ENCODE data around the gene COX8A. TPM values are rescaled to one million over a fixed set of nuclear protein-coding genes. Genes with fewer than 3 reads are reported as not detected.

The COX8A gene
- total and polyA plus RNA-seq, 2 of the 8 experiments (the other 6 are each of a cell fraction or from before 2014, with no cell fraction given), result 365 to 1,720 TPM

DNA sequence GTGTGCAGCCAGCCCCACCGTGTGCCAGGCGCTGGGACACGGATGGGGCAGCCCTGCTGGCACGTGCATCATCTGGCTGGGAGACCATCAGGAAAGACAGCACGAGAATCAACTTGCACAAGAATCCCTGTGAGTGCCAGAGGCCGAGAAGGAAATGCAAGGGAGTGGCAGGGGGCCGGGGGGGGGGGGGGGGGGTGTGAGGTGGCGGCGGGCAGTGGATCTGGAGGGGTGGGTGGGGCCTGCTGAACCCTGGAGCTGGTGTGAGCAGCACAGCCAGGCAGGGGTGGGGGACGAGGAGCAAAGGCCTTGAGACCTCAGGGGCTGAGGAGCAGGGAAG, 47.3 kb downstream of the COX8A start:
- peaks cover 0 to 16% (median 12%) of the 10 kb centered on the region in 4 experiments; a peak in 5 of 7 replicates for H3K27me3 ChIP-seq (replicated peaks in 1 of 4; ENCODE audit: control insufficient read depth in 3 of 4, extremely low read depth in 1 of 4, insufficient read depth in 3 of 4, low read length in 3 of 4)
- no peaks in the 10 kb centered on the region for H3K79me2 ChIP-seq (ENCODE audit: control insufficient read depth in 1 of 2, insufficient read depth in 2 of 2, low read length in 2 of 2)
- peak overlapping the region; percentile 87 for H3K18ac ChIP-seq (ENCODE audit: extremely low read depth, low read length)
- H3K23ac ChIP-seq (ENCODE audit: insufficient read length), result no peak overlapping the region
- no peak overlapping the region for H3K14ac ChIP-seq (ENCODE audit: insufficient read length)
- peak overlapping the region; percentile 47 for H2BK120ac ChIP-seq (replicated peaks; ENCODE audit: low read depth, low read length)
- no peaks in the 10 kb centered on the region; the same call in 1 of the 2 replicates for H3K79me1 ChIP-seq (ENCODE audit: low read depth, low read length)
- no peaks in the 10 kb centered on the region for H3K9me3 ChIP-seq (ENCODE audit: insufficient read depth in 2 of 2, low read depth in 1 of 2, low read length in 1 of 2)
- H2AFZ ChIP-seq (ENCODE audit: low read length), result no peak overlapping the region
- peaks cover 0 to 4% of the 10 kb centered on the region in 2 experiments for H4K20me1 ChIP-seq (replicated peaks in 1 of 2; ENCODE audit: control insufficient read depth in 1 of 2, insufficient read depth in 2 of 2, low read length in 2 of 2)
- H4K8ac ChIP-seq (ENCODE audit: extremely low read depth, insufficient read depth, low read length), result no peak overlapping the region
- no peaks in the 10 kb centered on the region for H3K36me3 ChIP-seq (ENCODE audit: control insufficient read depth in 2 of 4, insufficient read depth in 4 of 4, low read length in 3 of 4)
- 6% methylated on average over 6 of the region's 10 CpGs; no CpG with 5 or more reads in 1 of the 2 experiments for WGBS, 2 experiments (ENCODE audit: extremely low coverage in 1 of 2, insufficient coverage in 1 of 2, insufficient read length in 1 of 2, insufficient replicate concordance in 2 of 2, low coverage in 1 of 2, low lambda C conversion rate in 2 of 2, missing lambda C conversion rate in 1 of 2)
- DNase-seq (ENCODE audit: low read depth in 1 of 2, low spot score in 2 of 2) (no peak), FAIRE-seq (no peak)
- H2BK20ac ChIP-seq (ENCODE audit: low read length), result peak overlapping the region; percentile 61; the same call in 1 of the 2 replicates
- H3K9ac ChIP-seq (replicated peaks in 1 of 4; ENCODE audit: extremely low read depth in 1 of 4, low read depth in 3 of 4, low read length in 3 of 4), result no peak overlapping the region
- no peak overlapping the region for H3K56ac ChIP-seq (replicated peaks; ENCODE audit: insufficient read length, low read depth, low read length)
- no peak overlapping the region for H2AK5ac ChIP-seq (ENCODE audit: low read depth, low read length)
- ChIA-PET CTCF (ENCODE audit: partially characterized antibody) (interaction anchor here (0.8 to 4.2 kb wide), 5 partner anchors 10 to 128 kb away, joined by 3 to 21 read pairs (median 5); no protein-coding TSS in a partner anchor), POLR2A (ENCODE audit: partially characterized antibody) (interaction anchor here (1.7 to 2.0 kb wide), 4 partner anchors 12 to 27 kb away, joined by 4 to 8 read pairs (median 6); no protein-coding TSS in a partner anchor)
- peaks cover 3 to 44% (median 32%) of the 10 kb centered on the region in 4 experiments for H3K4me1 ChIP-seq (replicated peaks in 1 of 4; ENCODE audit: control insufficient read depth in 3 of 4, insufficient read depth in 4 of 4, low read length in 3 of 4)
- H3K27ac ChIP-seq (ENCODE audit: low read depth, low read length), result no peak overlapping the region
- H3K4me3 ChIP-seq (ENCODE audit: extremely low read depth in 1 of 4, insufficient read depth in 2 of 4, low read depth in 3 of 4, low read length in 4 of 4), result no peak overlapping the region
- H4K5ac ChIP-seq (ENCODE audit: insufficient read length, low read depth, low read length), result peak overlapping the region; percentile 69
- peak overlapping the region; percentile 87 for H3K4ac ChIP-seq (replicated peaks; ENCODE audit: insufficient read length, low read depth, low read length)
- H3K23me2 ChIP-seq (ENCODE audit: low read depth, low read length), result no peaks in the 10 kb centered on the region
- no peak overlapping the region; the same call in 1 of the 2 replicates for H2BK15ac ChIP-seq (ENCODE audit: low read length)
- peak overlapping the region; percentile 96 for H4K91ac ChIP-seq (replicated peaks; ENCODE audit: insufficient read length, low read length)
- H3K4me2 ChIP-seq (ENCODE audit: insufficient read depth in 1 of 2, low read depth in 2 of 2, low read length in 2 of 2), result peak overlapping the region; percentile 24 to 37; a peak in 2 of 4 replicates
- peak overlapping the region; percentile 44; the same call in 1 of the 2 replicates for H2BK5ac ChIP-seq (ENCODE audit: low read depth, low read length)
- H2BK12ac ChIP-seq (ENCODE audit: low read depth, low read length), result peak overlapping the region; percentile 53; the same call in 1 of the 2 replicates
- TF ChIP-seq SP2 (IDR thresholded peaks at IDR 0.05; ENCODE audit: low read length) (no peak), RAD21 (IDR thresholded peaks at IDR 0.05 in 1 of 2, conservative IDR thresholded peaks at IDR 0.05 in 1 of 2; ENCODE audit: low read depth in 2 of 2, low read length in 2 of 2) (peak in 1 of 2 experiments; percentile 11; a peak in 1 of 4 replicates), SP1 (IDR thresholded peaks at IDR 0.05; ENCODE audit: low read depth, low read length) (no peak), CTCF (IDR thresholded peaks at IDR 0.05; ENCODE audit: control extremely low read depth in 1 of 3, insufficient read depth in 1 of 3, low read depth in 1 of 3, low read length in 3 of 3) (peak in 1 of 3 experiments; percentile 5; a peak in 1 of 4 replicates), SP4 (IDR thresholded peaks at IDR 0.05; ENCODE audit: low read length) (no peak)
- TF ChIP-seq, protein P1, sequence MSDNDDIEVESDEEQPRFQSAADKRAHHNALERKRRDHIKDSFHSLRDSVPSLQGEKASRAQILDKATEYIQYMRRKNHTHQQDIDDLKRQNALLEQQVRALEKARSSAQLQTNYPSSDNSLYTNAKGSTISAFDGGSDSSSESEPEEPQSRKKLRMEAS (IDR thresholded peaks at IDR 0.05), result peak; percentile 64
